ENCODE data around the gene RPL7L1. TPM values are rescaled to one million over a fixed set of nuclear protein-coding genes. Genes with fewer than 3 reads are reported as not detected.
"Not testable (repeated sequence)": the region's sequence is repeated elsewhere in the genome, so short reads cannot be mapped to it uniquely, and the experiment has no call there.

RPL7L1 gene
- polyA plus RNA-seq, 1 experiment = 45.0 TPM

- H3K27me3 ChIP-seq (ENCODE audit: control insufficient read depth, insufficient read depth, low read length) = no peaks in the 10 kb centered on the region
- ChIA-PET POLR2A (interaction anchor here (0.6 to 3.7 kb wide), 5 partner anchors 10 to 691 kb away, joined by 3 to 21 read pairs (median 4); partner anchors contain the start of genes BICRAL, RPL7L1 and TBCC), CTCF (interaction anchor here (1.4 kb wide), 1 partner anchor 11 kb away, joined by 4 read pairs; no protein-coding TSS in a partner anchor)
- peak; percentile 93 for DNase-seq (ENCODE audit: low read depth, low spot score)
- H3K27ac ChIP-seq (ENCODE audit: low read depth, low read length) = peak overlapping the region; percentile 97
- TF ChIP-seq CTCF (IDR thresholded peaks at IDR 0.05; ENCODE audit: low read depth, low read length) = no peak
- peak overlapping the region; percentile 97 for H3K4me3 ChIP-seq (ENCODE audit: low read depth, low read length)
- H3K9me3 ChIP-seq (ENCODE audit: control insufficient read depth, insufficient read depth, low read length) = no peaks in the 10 kb centered on the region
These were observed 11.1 kb downstream of the RPL7L1 start for GRCh38 chr6:42890311-42891198.

- H3K27me3 ChIP-seq (ENCODE audit: control insufficient read depth, insufficient read depth, low read length) = no peaks in the 10 kb centered on the region
- peak overlapping the region; percentile 97 for H3K27ac ChIP-seq (ENCODE audit: low read depth, low read length)
- no peaks in the 10 kb centered on the region for H3K9me3 ChIP-seq (ENCODE audit: control insufficient read depth, insufficient read depth, low read length)
- TF ChIP-seq CTCF (IDR thresholded peaks at IDR 0.05; ENCODE audit: low read depth, low read length) = no peak
- ChIA-PET CTCF (interaction anchor here (0.6 to 1.4 kb wide), 3 partner anchors 10 to 193 kb away, joined by 3 to 4 read pairs (median 4); no protein-coding TSS in a partner anchor), POLR2A (interaction anchor here (0.6 to 3.7 kb wide), 4 partner anchors 11 to 691 kb away, joined by 3 to 21 read pairs (median 5); partner anchors contain the start of genes RPL7L1 and TBCC)
- H3K4me3 ChIP-seq (ENCODE audit: low read depth, low read length) = peak overlapping the region; percentile 97
- no peak for DNase-seq (ENCODE audit: low read depth, low spot score)
These were observed 11.8 kb downstream of the RPL7L1 start for GRCh38 chr6:42891199-42891722.

GRCh38 chr6:42894041-42894828 is 14.8 kb downstream of the RPL7L1 start:
- H3K27me3 ChIP-seq (ENCODE audit: control insufficient read depth, insufficient read depth, low read length); DNase-seq (ENCODE audit: low read depth, low spot score); H3K9me3 ChIP-seq (ENCODE audit: control insufficient read depth, insufficient read depth, low read length); CTCF ChIA-PET; H3K4me3 ChIP-seq (ENCODE audit: low read depth, low read length); H3K27ac ChIP-seq (ENCODE audit: low read depth, low read length); POLR2A ChIA-PET: not testable (repeated sequence)

GRCh38 chr6:42896178-42896719 is 16.8 kb downstream of the RPL7L1 start:
- H3K9me3 ChIP-seq (ENCODE audit: control insufficient read depth, insufficient read depth, low read length) = no peaks in the 10 kb centered on the region
- H3K27me3 ChIP-seq (ENCODE audit: control insufficient read depth, insufficient read depth, low read length) = no peaks in the 10 kb centered on the region
- POLR2A ChIA-PET = no interaction called here
- CTCF ChIA-PET = interaction anchor here (0.6 to 1.0 kb wide), 2 partner anchors 209 to 234 kb away, joined by 4 to 5 read pairs; no protein-coding TSS in a partner anchor
- no peak overlapping the region for H3K27ac ChIP-seq (ENCODE audit: low read depth, low read length)
- no peak for DNase-seq (ENCODE audit: low read depth, low spot score)
- no peak overlapping the region for H3K4me3 ChIP-seq (ENCODE audit: low read depth, low read length)
- TF ChIP-seq CTCF (IDR thresholded peaks at IDR 0.05; ENCODE audit: low read depth, low read length) = no peak

- DNase-seq (ENCODE audit: low read depth, low spot score) = no peak
- TF ChIP-seq CTCF (IDR thresholded peaks at IDR 0.05; ENCODE audit: low read depth, low read length) = peak; percentile 68
- CTCF ChIA-PET = interaction anchor here (0.7 to 4.0 kb wide), 3 partner anchors 125 to 236 kb away, joined by 3 to 29 read pairs (median 3); partner anchors contain the start of gene TBCC
These were observed 19.5 kb downstream of the RPL7L1 start for GRCh38 chr6:42898891-42899361.

More at GRCh38 chr6:42898891-42899361, 19.5 kb downstream of the RPL7L1 start:
- Histone ChIP-seq H3K9me3 (ENCODE audit: control insufficient read depth, insufficient read depth, low read length) (no peaks in the 10 kb centered on the region), H3K4me3 (ENCODE audit: low read depth, low read length) (no peak overlapping the region), H3K27me3 (ENCODE audit: control insufficient read depth, insufficient read depth, low read length) (no peaks in the 10 kb centered on the region), H3K27ac (ENCODE audit: low read depth, low read length) (no peak overlapping the region)
- POLR2A ChIA-PET = interaction anchor here (0.6 kb wide), 1 partner anchor 93 kb away, joined by 7 read pairs; no protein-coding TSS in a partner anchor

All from AG04450 (cell line).